ENCODE measurements around the gene PITPNC1. TPM values are rescaled to one million over a fixed set of nuclear protein-coding genes. Genes with fewer than 3 reads are reported as not detected.

The PITPNC1 gene
- total RNA-seq, 1 donor from 2014 or later, result 13.0 TPM

GRCh38 chr17:67682196-67682595 is 305.1 kb downstream of the PITPNC1 start:
- H3K27me3 ChIP-seq (ENCODE audit: control insufficient read depth, insufficient read depth, low read length), result no peaks in the 10 kb centered on the region
- TF ChIP-seq, protein P1, sequence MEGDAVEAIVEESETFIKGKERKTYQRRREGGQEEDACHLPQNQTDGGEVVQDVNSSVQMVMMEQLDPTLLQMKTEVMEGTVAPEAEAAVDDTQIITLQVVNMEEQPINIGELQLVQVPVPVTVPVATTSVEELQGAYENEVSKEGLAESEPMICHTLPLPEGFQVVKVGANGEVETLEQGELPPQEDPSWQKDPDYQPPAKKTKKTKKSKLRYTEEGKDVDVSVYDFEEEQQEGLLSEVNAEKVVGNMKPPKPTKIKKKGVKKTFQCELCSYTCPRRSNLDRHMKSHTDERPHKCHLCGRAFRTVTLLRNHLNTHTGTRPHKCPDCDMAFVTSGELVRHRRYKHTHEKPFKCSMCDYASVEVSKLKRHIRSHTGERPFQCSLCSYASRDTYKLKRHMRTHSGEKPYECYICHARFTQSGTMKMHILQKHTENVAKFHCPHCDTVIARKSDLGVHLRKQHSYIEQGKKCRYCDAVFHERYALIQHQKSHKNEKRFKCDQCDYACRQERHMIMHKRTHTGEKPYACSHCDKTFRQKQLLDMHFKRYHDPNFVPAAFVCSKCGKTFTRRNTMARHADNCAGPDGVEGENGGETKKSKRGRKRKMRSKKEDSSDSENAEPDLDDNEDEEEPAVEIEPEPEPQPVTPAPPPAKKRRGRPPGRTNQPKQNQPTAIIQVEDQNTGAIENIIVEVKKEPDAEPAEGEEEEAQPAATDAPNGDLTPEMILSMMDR (IDR thresholded peaks at IDR 0.05; ENCODE audit: insufficient read depth, low read length, poor library complexity, severe bottlenecking), result no peak
- DNase-seq (ENCODE audit: low read depth), result no peak
- H3K36me3 ChIP-seq (ENCODE audit: control insufficient read depth, insufficient read depth, low read length), result no peaks in the 10 kb centered on the region
- no peak overlapping the region for H3K4me3 ChIP-seq (ENCODE audit: low read depth, low read length)

DNA sequence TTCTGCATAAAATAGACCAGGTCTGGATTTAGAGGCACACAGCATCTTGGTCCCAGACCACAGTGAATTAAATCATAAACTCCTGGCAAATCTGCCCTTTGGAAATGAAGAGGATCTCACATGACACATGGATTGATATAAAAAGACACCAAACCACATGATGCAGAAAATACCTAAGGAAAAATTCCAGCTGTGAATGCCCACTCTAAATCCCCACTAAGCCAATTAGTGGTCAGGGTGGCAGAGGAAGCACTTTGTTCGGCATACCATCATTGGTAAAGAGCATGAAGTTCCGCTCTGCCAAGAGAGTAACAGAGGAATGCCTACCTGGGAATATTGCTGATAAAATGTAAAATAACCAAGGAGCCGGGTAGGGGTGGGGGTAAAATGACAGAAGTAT is 308.3 kb downstream of the PITPNC1 start:
- Histone ChIP-seq H3K27me3 (ENCODE audit: control insufficient read depth, insufficient read depth, low read length) (no peaks in the 10 kb centered on the region), H3K36me3 (ENCODE audit: control insufficient read depth, insufficient read depth, low read length) (no peaks in the 10 kb centered on the region), H3K4me3 (ENCODE audit: low read depth, low read length) (no peak overlapping the region)
- TF ChIP-seq, protein P1 (IDR thresholded peaks at IDR 0.05; ENCODE audit: insufficient read depth, low read length, poor library complexity, severe bottlenecking), result no peak
- DNase-seq (ENCODE audit: low read depth), result no peak

GRCh38 chr17:67686241-67686640 is 309.2 kb downstream of the PITPNC1 start:
- Histone ChIP-seq H3K27me3 (ENCODE audit: control insufficient read depth, insufficient read depth, low read length) (no peaks in the 10 kb centered on the region), H3K36me3 (ENCODE audit: control insufficient read depth, insufficient read depth, low read length) (no peaks in the 10 kb centered on the region), H3K4me3 (ENCODE audit: low read depth, low read length) (no peak overlapping the region)
- TF ChIP-seq, protein P1 (IDR thresholded peaks at IDR 0.05; ENCODE audit: insufficient read depth, low read length, poor library complexity, severe bottlenecking), result no peak
- no peak for DNase-seq (ENCODE audit: low read depth)

DNA sequence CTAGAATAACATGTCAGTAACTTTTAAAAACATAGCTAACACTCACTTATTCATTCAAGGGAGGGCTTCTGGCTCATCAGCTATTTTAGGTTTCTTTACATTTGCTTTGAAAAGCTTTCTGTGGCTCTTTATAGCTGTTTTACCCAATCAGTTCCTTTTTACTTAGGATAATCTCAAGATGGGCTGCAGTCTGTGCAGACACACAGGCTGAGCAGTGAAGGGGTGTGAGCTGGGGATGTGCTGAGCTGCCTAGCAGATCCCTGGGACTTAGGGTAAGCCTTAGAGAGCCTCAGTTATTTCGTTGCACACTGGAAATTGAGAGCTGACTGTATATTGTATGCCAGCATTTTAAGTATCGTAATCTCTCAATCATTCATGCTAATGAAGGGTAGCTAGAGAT is 310.4 kb downstream of the PITPNC1 start:
- Histone ChIP-seq H3K36me3 (ENCODE audit: control insufficient read depth, insufficient read depth, low read length) (no peaks in the 10 kb centered on the region), H3K4me3 (ENCODE audit: low read depth, low read length) (no peak overlapping the region), H3K27me3 (ENCODE audit: control insufficient read depth, insufficient read depth, low read length) (no peaks in the 10 kb centered on the region)
- no peak for DNase-seq (ENCODE audit: low read depth)
- TF ChIP-seq, protein P1 (IDR thresholded peaks at IDR 0.05; ENCODE audit: insufficient read depth, low read length, poor library complexity, severe bottlenecking), result no peak

DNA sequence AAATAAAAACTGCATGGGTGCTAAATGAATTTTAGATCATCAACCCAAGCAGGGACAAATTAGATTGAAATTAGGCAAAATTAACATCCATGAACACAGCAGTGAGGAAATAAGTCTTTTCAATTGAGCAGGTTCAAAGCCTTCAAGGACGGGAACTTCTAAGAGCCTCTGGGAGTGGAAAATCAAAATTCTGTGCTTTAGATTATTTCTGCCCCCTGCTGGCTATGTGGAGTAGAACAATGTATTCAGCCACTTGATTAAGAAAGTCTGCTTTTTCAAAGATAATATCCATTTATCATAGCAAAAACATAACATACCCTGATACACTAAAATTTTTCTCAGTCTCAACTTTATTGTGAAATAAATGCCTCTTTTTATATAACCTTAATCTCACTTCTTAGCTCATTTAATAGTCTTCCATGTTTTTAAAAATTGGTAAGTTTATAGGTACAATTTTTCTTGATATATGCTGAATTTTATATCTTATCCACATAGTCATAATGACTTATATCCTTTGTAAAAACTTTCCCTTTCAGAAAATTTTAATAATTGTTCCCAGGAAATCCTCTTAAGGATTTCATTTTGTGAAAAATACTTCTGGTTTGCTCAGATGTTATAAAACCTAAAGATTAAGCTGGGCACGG is 312.6 kb downstream of the PITPNC1 start:
- TF ChIP-seq, protein P1 (IDR thresholded peaks at IDR 0.05; ENCODE audit: insufficient read depth, low read length, poor library complexity, severe bottlenecking), result peak; percentile 64
- no peaks in the 10 kb centered on the region for H3K36me3 ChIP-seq (ENCODE audit: control insufficient read depth, insufficient read depth, low read length)
- DNase-seq (ENCODE audit: low read depth), result peak; percentile 35
- H3K27me3 ChIP-seq (ENCODE audit: control insufficient read depth, insufficient read depth, low read length), result no peaks in the 10 kb centered on the region
- H3K4me3 ChIP-seq (ENCODE audit: low read depth, low read length), result no peak overlapping the region

GRCh38 chr17:67693811-67694210 is 316.7 kb downstream of the PITPNC1 start:
- no peaks in the 10 kb centered on the region for H3K27me3 ChIP-seq (ENCODE audit: control insufficient read depth, insufficient read depth, low read length)
- TF ChIP-seq, protein P1 (IDR thresholded peaks at IDR 0.05; ENCODE audit: insufficient read depth, low read length, poor library complexity, severe bottlenecking), result no peak
- no peak for DNase-seq (ENCODE audit: low read depth)
- no peak overlapping the region for H3K4me3 ChIP-seq (ENCODE audit: low read depth, low read length)
- H3K36me3 ChIP-seq (ENCODE audit: control insufficient read depth, insufficient read depth, low read length), result no peaks in the 10 kb centered on the region

Data from kidney epithelial cell (primary cell).